Naive thymus-derived CD4-positive, alpha-beta T cell (primary cell): ENCODE measurements around the gene PADI3. TPM values are rescaled to one million over a fixed set of nuclear protein-coding genes. Genes with fewer than 3 reads are reported as not detected.

ENCODE experiments used
- ATAC-seq: fragments of 150-1000 bp; cut with Tn5 transposase; 2 replicates; pipeline ENCODE4 v1.10.0; 2021; ENCODE audit warnings: mild to moderate bottlenecking, moderate library complexity
- CTCF ChIA-PET: fragments of 350-600 bp; sonication (Branson Sonifier 250); formaldehyde crosslinking; loops from one replicate; lab custom pipeline; 2021; ENCODE audit warnings: antibody characterized with exemption; lab: Charles Lee
- POLR2A ChIA-PET: fragments of 350-600 bp; sonication (Branson Sonifier 250); formaldehyde crosslinking; loops from one replicate; lab custom pipeline; 2021; ENCODE audit warnings: antibody characterized with exemption, inconsistent platforms; lab: Charles Lee
- DNase-seq, 9 donors: peaks; one replicate each; pipeline versions ENCODE4 v3.0.0 to v3.0.0-alpha.2; 2020 to 2022; ENCODE audit warnings: mixed read lengths in 1 of 9
- H3K27ac ChIP-seq: one replicate; pipeline ENCODE4 v1.7.0; 2013; ENCODE audit warnings: mild to moderate bottlenecking, low read depth, low read length, moderate library complexity
- H3K27me3 ChIP-seq, 2 donors: one replicate each; pipeline ENCODE4 v1.7.0; 2013; ENCODE audit warnings: low read length in 2 of 2, mild to moderate bottlenecking in 2 of 2, moderate library complexity in 2 of 2; ENCODE audit not compliant: control insufficient read depth in 2 of 2, insufficient read depth in 2 of 2
- H3K36me3 ChIP-seq, 3 experiments: 1 replicate in 2 of 3; 2 replicates in 1 of 3; pipeline ENCODE4 v1.7.0; 2013; ENCODE audit warnings: low read length in 3 of 3, mild to moderate bottlenecking in 3 of 3, moderate library complexity in 1 of 3; ENCODE audit not compliant: insufficient read depth in 3 of 3, control insufficient read depth in 2 of 3
- H3K4me1 ChIP-seq, 2 donors: one replicate each; pipeline ENCODE4 v1.7.0; 2013; ENCODE audit warnings: low read length in 2 of 2, mild to moderate bottlenecking in 2 of 2, moderate library complexity in 1 of 2; ENCODE audit not compliant: control insufficient read depth in 2 of 2, insufficient read depth in 2 of 2
- H3K4me3 ChIP-seq: 2 replicates; pipeline ENCODE4 v1.7.0; 2013; ENCODE audit warnings: mild to moderate bottlenecking, low read length
- H3K9me3 ChIP-seq, 3 experiments: 1 replicate in 2 of 3; 2 replicates in 1 of 3; pipeline ENCODE4 v1.7.0; 2013; ENCODE audit warnings: low read length in 3 of 3; ENCODE audit not compliant: control insufficient read depth in 2 of 3
- H3K27ac Mint-ChIP-seq, 9 donors: one replicate each; pipeline ENCODE4 v1.8.0; 2020 to 2022; ENCODE audit warnings: mixed read lengths in 9 of 9, mild to moderate bottlenecking in 8 of 9, moderate library complexity in 5 of 9, inconsistent platforms in 2 of 9
- H3K27me3 Mint-ChIP-seq, 5 donors: one replicate each; pipeline ENCODE4 v1.8.0; 2021 to 2022; ENCODE audit warnings: mixed read lengths in 5 of 5, mild to moderate bottlenecking in 1 of 5
- H3K36me3 Mint-ChIP-seq, 5 donors: one replicate each; pipeline ENCODE4 v1.8.0; 2020 to 2022; ENCODE audit warnings: mixed read lengths in 5 of 5, mild to moderate bottlenecking in 3 of 5, inconsistent platforms in 1 of 5
- H3K4me1 Mint-ChIP-seq, 7 donors: one replicate each; pipeline ENCODE4 v1.8.0; 2020 to 2022; ENCODE audit warnings: mixed read lengths in 7 of 7, mild to moderate bottlenecking in 3 of 7, inconsistent platforms in 1 of 7
- H3K4me3 Mint-ChIP-seq, 10 donors: one replicate each; pipeline ENCODE4 v1.8.0; 2020 to 2022; ENCODE audit warnings: mild to moderate bottlenecking in 10 of 10, mixed read lengths in 10 of 10, moderate library complexity in 6 of 10, inconsistent platforms in 2 of 10
- H3K9me3 Mint-ChIP-seq, 11 donors: one replicate each; pipeline ENCODE4 v1.8.0; 2020 to 2022; ENCODE audit warnings: mixed read lengths in 11 of 11, mild to moderate bottlenecking in 4 of 11, inconsistent platforms in 1 of 11, moderate library complexity in 1 of 11
- intact Hi-C, 2 donors: fragments of 100-400 bp; cut with micrococcal nuclease; formaldehyde crosslinking; loops; one replicate each; pipeline ENCODE4 v1.15.1; 2023
- polyA plus RNA-seq, 2 donors: library from polyadenylated mRNA; unstranded; fragments of 300-500 nt; fragmentation: Illumina TruSeq; gene quantifications; one replicate each; pipeline ENCODE4 v1.2.3, GENCODE V29; 2021
- total RNA-seq, 6 experiments: library from RNA in 5 of 6; stranded (reverse) in 5 of 6; gene quantifications; 1 replicate in 5 of 6; 2 replicates in 1 of 6; pipeline ENCODE4 v1.2.3 and lab custom pipeline; 2021 to 2026

Gene PADI3
- total and polyA plus RNA-seq, 7 experiments from 2014 or later: not detected

DNA sequence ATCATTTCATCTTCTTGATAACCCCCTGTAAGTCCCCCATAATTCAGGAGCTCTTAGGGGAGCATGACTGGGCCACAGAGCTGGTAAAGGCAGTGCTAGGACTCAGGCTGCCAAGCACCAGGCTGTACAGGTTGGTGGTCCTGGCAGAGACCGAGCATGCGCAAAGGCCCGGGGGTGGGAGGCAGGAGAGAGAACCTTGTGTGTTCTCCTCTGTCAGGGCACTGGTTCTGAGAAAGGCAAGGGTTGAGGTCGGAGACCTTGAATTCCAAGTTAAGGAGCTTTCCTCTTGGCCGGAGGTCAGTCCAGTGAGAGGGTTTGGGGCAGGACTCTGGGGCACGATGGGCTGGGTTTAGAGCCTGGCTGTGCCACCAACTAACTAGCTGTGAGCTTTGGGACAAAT lies 23.2 kb downstream of the PADI3 start:
- CTCF ChIA-PET: interaction anchor here (0.6 kb wide), 1 partner anchor 147 kb away, joined by 3 read pairs; no protein-coding TSS in a partner anchor
- Histone ChIP-seq H3K9me3 (no peaks in the 10 kb centered on the region), H3K27ac (no peak overlapping the region), H3K36me3 (no peaks in the 10 kb centered on the region), H3K27me3 (no peaks in the 10 kb centered on the region), H3K4me1 (no peaks in the 10 kb centered on the region), H3K4me3 (no peak overlapping the region)
- Mint-ChIP-seq H3K36me3 (no peaks in the 10 kb centered on the region), H3K27ac (no peak overlapping the region), H3K4me1 (no peaks in the 10 kb centered on the region), H3K4me3 (no peak overlapping the region), H3K9me3 (no peaks in the 10 kb centered on the region), H3K27me3 (peaks cover 0 to 14% (median 7%) of the 10 kb centered on the region in 5 donors)
- intact Hi-C loops: no loop called here
- DNase-seq (no peak), ATAC-seq (no peak)
- POLR2A ChIA-PET: no interaction called here

GRCh38 chr1:17272646-17273045 lies 23.7 kb downstream of the PADI3 start:
- intact Hi-C loops: no loop called here
- Mint-ChIP-seq H3K36me3 (no peaks in the 10 kb centered on the region), H3K4me1 (no peaks in the 10 kb centered on the region)

GRCh38 chr1:17273096-17273495 lies 24.2 kb downstream of the PADI3 start:
- intact Hi-C loops: no loop called here
- ATAC-seq: no peak
- no peak overlapping the region for H3K4me3 Mint-ChIP-seq

More at GRCh38 chr1:17272646-17273045, 23.7 kb downstream of the PADI3 start:
- Mint-ChIP-seq H3K4me3 (no peak overlapping the region), H3K27ac (no peak overlapping the region), H3K9me3 (no peaks in the 10 kb centered on the region), H3K27me3 (peaks cover 0 to 18% (median 7%) of the 10 kb centered on the region in 5 donors)
- Histone ChIP-seq H3K9me3 (no peaks in the 10 kb centered on the region), H3K36me3 (no peaks in the 10 kb centered on the region), H3K4me3 (no peak overlapping the region), H3K4me1 (no peaks in the 10 kb centered on the region), H3K27ac (no peak overlapping the region), H3K27me3 (no peaks in the 10 kb centered on the region)
- POLR2A ChIA-PET: no interaction called here
- CTCF ChIA-PET: no interaction called here
- ATAC-seq (no peak), DNase-seq (no peak)

DNA sequence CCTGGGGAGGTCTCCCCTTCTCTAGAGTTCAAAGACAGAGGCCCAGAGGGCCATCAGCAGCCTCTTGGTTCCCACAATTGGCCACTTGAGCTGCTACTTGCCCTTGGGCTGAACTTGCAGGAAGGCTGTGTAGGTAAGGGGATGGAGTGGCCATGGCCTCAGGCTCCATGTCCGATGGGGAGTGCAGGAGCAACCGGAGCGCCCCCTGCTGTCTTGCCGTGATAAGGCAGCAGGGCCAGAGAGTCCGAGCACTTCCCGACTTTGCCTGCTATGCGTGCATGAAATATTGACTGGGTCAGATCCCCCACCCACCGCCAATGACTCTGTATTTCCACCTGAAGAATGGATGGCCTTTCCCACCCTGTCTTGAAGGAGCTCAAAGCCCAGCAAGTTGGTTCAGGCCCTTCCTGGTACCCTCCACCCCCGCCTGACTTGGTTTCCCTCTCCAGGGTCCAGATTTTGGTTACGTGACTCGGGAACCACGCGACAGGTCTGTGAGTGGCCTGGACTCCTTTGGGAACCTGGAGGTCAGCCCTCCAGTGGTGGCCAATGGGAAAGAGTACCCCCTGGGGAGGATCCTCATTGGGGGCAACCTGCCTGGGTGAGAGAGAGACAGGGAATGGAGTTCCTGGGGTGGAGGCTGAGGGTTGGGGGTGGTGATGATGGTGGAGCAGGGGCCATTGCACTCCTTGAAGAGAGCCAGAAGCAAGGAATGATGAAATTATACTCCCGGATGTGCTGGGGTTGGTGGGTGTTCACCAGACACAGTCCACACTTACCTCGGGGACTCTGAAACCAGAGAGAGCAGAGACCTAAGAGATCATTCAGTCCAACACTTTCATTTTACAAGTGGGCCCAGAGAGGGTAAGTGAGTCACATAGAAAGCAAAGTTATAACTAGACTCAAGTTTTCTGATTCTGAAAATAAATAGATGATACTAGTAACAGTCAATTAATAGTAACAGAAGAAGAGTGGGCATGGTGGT lies 25.6 kb downstream of the PADI3 start:
- no peak overlapping the region for H3K4me3 Mint-ChIP-seq

More at GRCh38 chr1:17273096-17273495, 24.2 kb downstream of the PADI3 start:
- H3K27ac Mint-ChIP-seq: no peak overlapping the region
- H3K9me3 Mint-ChIP-seq: no peaks in the 10 kb centered on the region
- no peak overlapping the region for H3K27ac ChIP-seq
- no peaks in the 10 kb centered on the region for H3K36me3 ChIP-seq
- H3K4me1 ChIP-seq: no peaks in the 10 kb centered on the region
- ChIA-PET CTCF (no interaction called here), POLR2A (no interaction called here)
- no peaks in the 10 kb centered on the region for H3K27me3 ChIP-seq
- no peaks in the 10 kb centered on the region for H3K36me3 Mint-ChIP-seq
- H3K4me3 ChIP-seq: no peak overlapping the region
- H3K4me1 Mint-ChIP-seq: no peaks in the 10 kb centered on the region
- H3K9me3 ChIP-seq: no peaks in the 10 kb centered on the region
- no peak for DNase-seq
- peaks cover 0 to 18% (median 7%) of the 10 kb centered on the region in 5 donors for H3K27me3 Mint-ChIP-seq

GRCh38 chr1:17276568-17276967 lies 27.7 kb downstream of the PADI3 start:
- Histone ChIP-seq H3K4me1 (no peaks in the 10 kb centered on the region), H3K4me3 (no peak overlapping the region), H3K36me3 (no peaks in the 10 kb centered on the region), H3K27me3 (no peaks in the 10 kb centered on the region), H3K27ac (no peak overlapping the region), H3K9me3 (no peaks in the 10 kb centered on the region)
- peaks cover 0 to 27% (median 7%) of the 10 kb centered on the region in 5 donors for H3K27me3 Mint-ChIP-seq
- H3K4me1 Mint-ChIP-seq: no peaks in the 10 kb centered on the region
- no peak for DNase-seq
- no peak overlapping the region for H3K27ac Mint-ChIP-seq
- no peaks in the 10 kb centered on the region for H3K36me3 Mint-ChIP-seq
- H3K4me3 Mint-ChIP-seq: no peak overlapping the region
- no peaks in the 10 kb centered on the region for H3K9me3 Mint-ChIP-seq
- ChIA-PET POLR2A (no interaction called here), CTCF (no interaction called here)
- ATAC-seq: peak; percentile 60
- intact Hi-C loops: no loop called here

More for the DNA sequence above, 25.6 kb downstream of the PADI3 start:
- ATAC-seq: no peak
- peak in 3 of 9 donors; percentile 1 to 39 (median 23) for DNase-seq
- Histone ChIP-seq H3K4me1 (no peaks in the 10 kb centered on the region), H3K4me3 (no peak overlapping the region), H3K27me3 (no peaks in the 10 kb centered on the region), H3K36me3 (no peaks in the 10 kb centered on the region), H3K9me3 (no peaks in the 10 kb centered on the region), H3K27ac (no peak overlapping the region)
- Mint-ChIP-seq H3K4me1 (no peaks in the 10 kb centered on the region), H3K27ac (no peak overlapping the region), H3K36me3 (no peaks in the 10 kb centered on the region), H3K9me3 (no peaks in the 10 kb centered on the region), H3K27me3 (peaks cover 0 to 18% (median 7%) of the 10 kb centered on the region in 5 donors)
- intact Hi-C loops: no loop called here
- ChIA-PET CTCF (interaction anchor here (0.7 kb wide), 1 partner anchor 33 kb away, joined by 4 read pairs; no protein-coding TSS in a partner anchor), POLR2A (no interaction called here)

DNA sequence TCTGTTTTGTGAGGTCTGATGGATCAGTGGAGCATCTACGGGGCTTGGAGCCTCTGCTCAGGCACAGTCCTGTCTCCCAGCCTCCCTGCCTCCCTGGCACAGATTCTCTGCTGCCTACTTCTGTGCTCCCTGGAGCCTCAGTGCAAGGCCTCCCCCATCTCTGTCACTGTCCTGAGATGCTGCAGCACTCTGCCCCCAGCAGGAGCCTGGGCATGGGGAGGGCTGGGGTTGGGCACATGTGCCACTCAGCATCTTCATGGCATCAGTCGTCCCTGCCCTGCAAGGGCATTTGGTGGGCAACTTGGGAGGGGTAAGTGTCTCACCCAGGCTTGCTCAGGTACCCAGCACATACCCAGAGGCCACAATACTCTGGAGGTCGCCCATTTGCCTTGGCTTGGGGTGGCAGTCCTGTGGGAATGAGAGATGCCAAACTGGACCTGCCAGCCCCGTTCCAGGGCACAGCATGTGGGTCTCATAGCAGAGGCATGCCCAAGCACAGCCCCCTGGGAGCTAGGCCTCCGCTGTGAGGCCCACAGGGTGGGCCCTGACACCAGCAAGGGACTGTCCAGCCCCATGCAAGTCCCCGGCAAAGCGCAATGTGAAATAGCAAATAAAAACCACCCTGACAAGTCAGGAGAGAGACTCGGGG lies 28.7 kb downstream of the PADI3 start:
- DNase-seq: no peak
- Histone ChIP-seq H3K4me3 (no peak overlapping the region), H3K4me1 (no peaks in the 10 kb centered on the region), H3K36me3 (no peaks in the 10 kb centered on the region), H3K27ac (no peak overlapping the region), H3K9me3 (no peaks in the 10 kb centered on the region), H3K27me3 (no peaks in the 10 kb centered on the region)
- Mint-ChIP-seq H3K27ac (no peak overlapping the region), H3K4me3 (no peak overlapping the region), H3K27me3 (peaks cover 6 to 33% (median 7%) of the 10 kb centered on the region in 5 donors), H3K4me1 (peaks cover 0 to 7% (median 5%) of the 10 kb centered on the region in 7 donors), H3K9me3 (no peaks in the 10 kb centered on the region), H3K36me3 (no peaks in the 10 kb centered on the region)
- intact Hi-C loops: no loop called here
- ChIA-PET POLR2A (no interaction called here), CTCF (no interaction called here)
- ATAC-seq: no peak
